DMS53 treated with DMSO at 0.1 percent for 48 hours (cell line): Measurements from ENCODE around the gene FRMD1.

ENCODE experiments used
- DNase-seq: peaks from one replicate; lab custom pipeline; 2025; ENCODE audit not compliant: unreplicated experiment; lab: John Stamatoyannopoulos, UW

Gene FRMD1

GRCh38 chr6:168113226-168113625 is 34.2 kb upstream of the FRMD1 start:
- DNase-seq: no peak

GRCh38 chr6:168111911-168112310 is 32.9 kb upstream of the FRMD1 start:
- no peak for DNase-seq

- no peak for DNase-seq
These were observed 31.4 kb upstream of the FRMD1 start for GRCh38 chr6:168110437-168110836.

- DNase-seq: no peak
These were observed 30.2 kb upstream of the FRMD1 start for GRCh38 chr6:168109171-168109570.

GRCh38 chr6:168107191-168107983 is 28.4 kb upstream of the FRMD1 start:
- DNase-seq: no peak

- no peak for DNase-seq
These were observed 27.6 kb upstream of the FRMD1 start for GRCh38 chr6:168106633-168107005.

- DNase-seq: no peak
These were observed 27.0 kb upstream of the FRMD1 start for GRCh38 chr6:168105813-168106632.

GRCh38 chr6:168104636-168105035 is 25.6 kb upstream of the FRMD1 start:
- DNase-seq: no peak

- no peak for DNase-seq
These were observed 24.2 kb upstream of the FRMD1 start for GRCh38 chr6:168103050-168103830.

- DNase-seq: no peak
These were observed 23.4 kb upstream of the FRMD1 start for GRCh38 chr6:168102315-168102985.

GRCh38 chr6:168101590-168102314 is 22.7 kb upstream of the FRMD1 start:
- no peak for DNase-seq

GRCh38 chr6:168100803-168101589 is 22.0 kb upstream of the FRMD1 start:
- no peak for DNase-seq

GRCh38 chr6:168100011-168100802 is 21.2 kb upstream of the FRMD1 start:
- DNase-seq: no peak

GRCh38 chr6:168099201-168100010 is 20.4 kb upstream of the FRMD1 start:
- DNase-seq: no peak

GRCh38 chr6:168098431-168098861 is 19.4 kb upstream of the FRMD1 start:
- DNase-seq: no peak

GRCh38 chr6:168097621-168098430 is 18.8 kb upstream of the FRMD1 start:
- DNase-seq: no peak

GRCh38 chr6:168097221-168097620 is 18.2 kb upstream of the FRMD1 start:
- DNase-seq: no peak
